ENCODE data around the gene MAP7D3.

DNA sequence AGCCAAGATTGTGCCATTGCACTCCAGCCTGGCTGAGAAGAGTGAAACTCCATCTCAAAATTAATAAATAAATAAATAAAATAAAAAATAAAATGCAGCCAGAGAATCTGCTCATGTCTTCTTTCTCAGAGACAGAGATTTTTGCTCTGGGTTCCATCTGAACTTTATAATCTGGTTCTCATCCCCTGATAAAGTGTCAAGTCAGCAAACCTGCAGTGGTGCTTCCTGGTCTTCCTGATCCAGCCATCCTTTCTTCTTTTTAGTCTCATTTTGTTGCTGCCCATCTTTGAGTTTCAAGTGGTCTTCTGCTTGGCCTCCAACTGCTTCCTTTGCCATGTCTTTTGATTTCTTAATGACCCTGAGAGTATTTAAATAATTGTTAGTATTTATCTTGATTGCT lies 24.1 kb downstream of the MAP7D3 start:
- TF ChIP-seq, protein P1, sequence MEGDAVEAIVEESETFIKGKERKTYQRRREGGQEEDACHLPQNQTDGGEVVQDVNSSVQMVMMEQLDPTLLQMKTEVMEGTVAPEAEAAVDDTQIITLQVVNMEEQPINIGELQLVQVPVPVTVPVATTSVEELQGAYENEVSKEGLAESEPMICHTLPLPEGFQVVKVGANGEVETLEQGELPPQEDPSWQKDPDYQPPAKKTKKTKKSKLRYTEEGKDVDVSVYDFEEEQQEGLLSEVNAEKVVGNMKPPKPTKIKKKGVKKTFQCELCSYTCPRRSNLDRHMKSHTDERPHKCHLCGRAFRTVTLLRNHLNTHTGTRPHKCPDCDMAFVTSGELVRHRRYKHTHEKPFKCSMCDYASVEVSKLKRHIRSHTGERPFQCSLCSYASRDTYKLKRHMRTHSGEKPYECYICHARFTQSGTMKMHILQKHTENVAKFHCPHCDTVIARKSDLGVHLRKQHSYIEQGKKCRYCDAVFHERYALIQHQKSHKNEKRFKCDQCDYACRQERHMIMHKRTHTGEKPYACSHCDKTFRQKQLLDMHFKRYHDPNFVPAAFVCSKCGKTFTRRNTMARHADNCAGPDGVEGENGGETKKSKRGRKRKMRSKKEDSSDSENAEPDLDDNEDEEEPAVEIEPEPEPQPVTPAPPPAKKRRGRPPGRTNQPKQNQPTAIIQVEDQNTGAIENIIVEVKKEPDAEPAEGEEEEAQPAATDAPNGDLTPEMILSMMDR (IDR thresholded peaks at IDR 0.05), result no peak
- no peak for TF ChIP-seq EP300 (IDR thresholded peaks at IDR 0.05)

Measured in suprapubic skin (tissue), 3 donors.